GM12873 (cell line): ENCODE data around the gene CELA1.

Source experiments
- TF ChIP-seq, protein P1 (sequence below): IDR thresholded peaks from 2 replicates; pipeline ENCODE4 v1.5.1; 2012; ENCODE audit warnings: low read depth, mild to moderate bottlenecking, moderate library complexity, low read length, control low read depth; ENCODE audit not compliant: insufficient read depth; ENCODE audit errors: missing control alignments

CELA1 gene

GRCh38 chr12:51390457-51390856 lies 44.0 kb upstream of the CELA1 start:
- TF ChIP-seq, protein P1, sequence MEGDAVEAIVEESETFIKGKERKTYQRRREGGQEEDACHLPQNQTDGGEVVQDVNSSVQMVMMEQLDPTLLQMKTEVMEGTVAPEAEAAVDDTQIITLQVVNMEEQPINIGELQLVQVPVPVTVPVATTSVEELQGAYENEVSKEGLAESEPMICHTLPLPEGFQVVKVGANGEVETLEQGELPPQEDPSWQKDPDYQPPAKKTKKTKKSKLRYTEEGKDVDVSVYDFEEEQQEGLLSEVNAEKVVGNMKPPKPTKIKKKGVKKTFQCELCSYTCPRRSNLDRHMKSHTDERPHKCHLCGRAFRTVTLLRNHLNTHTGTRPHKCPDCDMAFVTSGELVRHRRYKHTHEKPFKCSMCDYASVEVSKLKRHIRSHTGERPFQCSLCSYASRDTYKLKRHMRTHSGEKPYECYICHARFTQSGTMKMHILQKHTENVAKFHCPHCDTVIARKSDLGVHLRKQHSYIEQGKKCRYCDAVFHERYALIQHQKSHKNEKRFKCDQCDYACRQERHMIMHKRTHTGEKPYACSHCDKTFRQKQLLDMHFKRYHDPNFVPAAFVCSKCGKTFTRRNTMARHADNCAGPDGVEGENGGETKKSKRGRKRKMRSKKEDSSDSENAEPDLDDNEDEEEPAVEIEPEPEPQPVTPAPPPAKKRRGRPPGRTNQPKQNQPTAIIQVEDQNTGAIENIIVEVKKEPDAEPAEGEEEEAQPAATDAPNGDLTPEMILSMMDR, result no peak

- TF ChIP-seq, protein P1, result no peak
Measured at GRCh38 chr12:51389302-51389999, 43.0 kb upstream of the CELA1 start.

DNA sequence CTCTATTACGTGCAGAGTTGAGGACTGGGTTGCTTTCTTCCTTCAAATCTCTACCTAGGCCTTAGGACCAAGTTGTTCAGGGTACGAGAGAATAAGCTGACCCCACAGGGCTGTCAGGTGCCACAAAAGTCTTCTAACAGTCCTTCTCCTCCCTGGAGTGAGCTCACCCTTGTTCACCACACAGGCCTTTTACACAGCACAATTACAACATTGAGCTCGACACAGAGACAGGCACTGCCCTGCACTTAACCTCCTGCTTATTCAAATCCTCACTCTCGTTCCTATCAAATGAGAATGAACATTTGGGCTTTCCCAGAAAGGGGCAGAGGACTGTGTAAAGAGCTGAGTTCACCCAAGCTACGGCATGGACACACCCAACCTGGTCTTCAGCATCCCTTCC lies 42.4 kb upstream of the CELA1 start:
- TF ChIP-seq, protein P1, result no peak

DNA sequence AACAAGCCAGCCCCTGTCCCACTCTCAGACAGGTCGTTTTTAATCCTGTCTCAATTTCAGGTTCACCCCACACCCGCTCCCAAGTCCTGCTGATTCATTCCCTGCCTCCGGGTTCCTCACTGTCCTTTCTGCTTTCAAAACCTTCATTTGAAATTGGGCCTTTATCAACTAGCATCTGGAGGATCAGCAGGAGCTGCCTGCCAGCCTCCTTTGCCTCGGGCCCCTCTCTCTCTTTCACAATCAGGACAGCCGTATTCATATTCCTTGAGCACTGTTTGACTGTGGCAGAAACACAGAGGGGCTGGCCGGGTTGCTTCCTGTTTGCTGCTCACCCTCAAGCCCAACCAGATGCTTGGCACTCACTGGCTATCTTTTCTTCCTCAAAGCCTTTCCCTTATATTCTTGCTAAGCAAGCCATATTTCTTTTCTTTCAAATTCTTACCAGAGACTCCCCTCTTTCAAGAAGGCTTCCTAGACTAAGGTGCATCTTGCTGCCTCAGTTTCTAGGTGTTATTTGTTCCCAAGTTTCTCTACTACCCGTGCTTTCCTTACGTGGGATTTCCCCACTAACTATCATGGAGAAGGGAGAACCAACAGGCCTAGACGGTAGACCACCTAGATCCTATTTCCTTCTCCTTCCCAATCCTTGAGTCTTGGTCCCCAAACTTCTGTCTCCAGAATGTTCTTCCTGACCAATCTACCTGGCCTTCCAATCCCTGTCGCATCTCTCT lies 41.8 kb upstream of the CELA1 start:
- TF ChIP-seq, protein P1, result no peak

GRCh38 chr12:51386351-51386750 lies 39.9 kb upstream of the CELA1 start:
- TF ChIP-seq, protein P1, result no peak

DNA sequence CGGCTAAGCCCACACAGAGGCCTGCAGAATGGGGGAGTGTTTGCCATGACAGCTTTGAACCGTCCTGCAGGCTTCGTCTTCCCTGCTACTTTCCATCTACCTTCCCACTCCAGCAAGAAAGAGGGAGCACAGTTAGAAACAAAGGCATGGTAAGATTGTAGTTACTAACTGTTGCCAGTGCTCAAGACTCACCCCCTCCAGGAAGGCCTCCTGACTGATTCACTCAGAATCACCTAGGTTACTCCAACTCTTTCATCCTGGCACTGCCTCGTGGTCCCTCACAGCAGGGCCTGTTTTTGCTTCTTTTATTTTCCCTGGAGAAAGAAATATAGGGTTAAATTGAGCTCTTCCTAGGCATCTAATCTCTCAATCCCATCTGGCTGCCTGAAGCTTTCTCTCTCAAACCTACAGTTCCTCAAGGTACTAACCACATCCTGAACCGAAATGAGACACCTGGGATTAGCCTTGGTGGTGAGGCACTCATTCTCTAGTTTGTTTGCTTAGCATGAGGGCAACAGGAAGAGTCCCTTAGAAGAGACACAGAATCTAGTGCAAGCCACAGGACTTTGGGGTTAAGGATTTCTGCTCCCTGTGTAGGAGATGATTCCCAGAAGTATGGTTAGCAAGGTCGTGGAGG lies 36.9 kb upstream of the CELA1 start:
- TF ChIP-seq, protein P1, result no peak

GRCh38 chr12:51382173-51382572 lies 35.7 kb upstream of the CELA1 start:
- TF ChIP-seq, protein P1, result no peak
